GM21423 (cell line): Measurements from ENCODE around the gene TRIM2.

Experiments
- ATAC-seq: cut with Tn5 transposase; IDR thresholded peaks from one replicate; pipeline ENCODE4 v1.9.1; 2021; ENCODE audit warnings: mild to moderate bottlenecking, moderate library complexity; ENCODE audit not compliant: unreplicated experiment

The TRIM2 gene

GRCh38 chr4:153221783-153222706 is 17.8 kb downstream of the TRIM2 start:
- ATAC-seq, result peak; percentile 27

DNA sequence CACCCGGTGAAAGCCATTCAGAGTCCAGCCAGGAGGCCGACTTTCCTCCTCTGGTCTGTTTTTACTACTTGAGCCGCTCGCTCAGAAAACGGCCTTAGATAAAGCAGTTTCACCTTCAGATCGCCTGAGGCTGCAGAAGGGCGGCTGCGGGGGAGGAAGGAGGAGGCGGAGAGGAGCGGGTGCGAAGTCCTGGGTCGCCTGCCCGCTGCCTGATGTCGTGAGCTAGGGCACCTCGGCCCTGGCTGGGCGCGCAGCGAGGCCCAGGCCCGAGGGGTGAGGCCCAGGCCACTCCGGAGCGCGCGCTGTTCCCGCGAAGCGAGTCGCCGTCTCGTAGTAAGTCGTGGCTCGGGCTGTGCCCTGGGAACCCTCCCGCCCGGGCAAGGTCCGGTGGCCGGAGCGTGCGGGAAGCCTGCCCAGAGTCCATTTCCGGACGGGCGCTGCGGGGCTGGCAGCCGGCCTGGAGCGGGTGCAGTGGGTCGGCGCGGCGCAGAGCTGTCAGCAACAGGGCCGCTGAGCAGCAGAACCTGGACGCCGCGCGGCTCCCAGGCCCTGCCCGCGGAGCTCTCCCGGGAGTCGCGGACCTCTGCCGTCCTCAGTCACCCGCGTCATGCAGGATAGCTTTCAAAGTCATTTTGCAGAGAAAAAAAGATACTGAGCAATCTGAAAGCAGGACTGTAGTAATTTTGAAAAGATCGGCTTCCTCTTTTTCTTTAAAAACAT is 18.6 kb downstream of the TRIM2 start:
- peak; percentile 48 for ATAC-seq

DNA sequence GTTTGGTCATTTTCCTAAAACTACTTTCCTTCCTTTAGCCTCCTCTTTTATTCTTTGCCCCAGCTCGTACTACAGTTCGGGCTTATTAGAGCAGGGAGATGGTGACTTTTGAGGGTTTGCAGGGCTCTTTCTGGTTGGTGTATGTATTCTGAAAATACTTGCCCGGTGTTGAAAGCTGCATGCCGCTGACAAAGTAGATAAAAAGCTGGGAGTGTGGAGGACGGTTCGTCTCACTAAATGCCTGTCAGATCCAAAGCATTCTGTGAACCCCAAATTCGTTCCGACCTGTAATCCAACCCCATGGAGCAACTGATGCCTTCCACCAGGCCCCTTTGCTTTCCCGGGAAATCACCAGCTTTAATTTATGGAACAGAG is 19.2 kb downstream of the TRIM2 start:
- ATAC-seq, result no peak

- no peak for ATAC-seq
These were observed 19.7 kb downstream of the TRIM2 start for GRCh38 chr4:153223930-153224329.

DNA sequence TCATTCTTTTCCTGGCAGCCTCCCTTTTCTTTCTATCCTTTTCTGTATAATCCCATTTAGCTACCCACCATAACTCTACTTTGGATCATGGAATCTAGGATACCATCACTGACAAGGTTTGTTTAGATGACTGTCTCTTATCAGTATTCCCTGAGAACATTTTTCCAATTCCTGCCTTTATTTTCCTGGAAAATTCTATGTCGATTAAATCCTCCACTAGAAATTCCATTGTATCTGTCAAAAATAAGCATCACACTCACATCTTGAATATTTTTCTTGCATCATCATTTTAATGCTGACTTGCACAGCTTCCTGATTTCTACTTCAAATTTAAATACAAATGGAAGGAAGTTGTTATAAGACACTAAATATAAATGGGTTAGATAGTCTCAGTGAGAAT is 20.2 kb downstream of the TRIM2 start:
- ATAC-seq, result no peak

GRCh38 chr4:153227469-153228075 is 23.3 kb downstream of the TRIM2 start:
- no peak for ATAC-seq

DNA sequence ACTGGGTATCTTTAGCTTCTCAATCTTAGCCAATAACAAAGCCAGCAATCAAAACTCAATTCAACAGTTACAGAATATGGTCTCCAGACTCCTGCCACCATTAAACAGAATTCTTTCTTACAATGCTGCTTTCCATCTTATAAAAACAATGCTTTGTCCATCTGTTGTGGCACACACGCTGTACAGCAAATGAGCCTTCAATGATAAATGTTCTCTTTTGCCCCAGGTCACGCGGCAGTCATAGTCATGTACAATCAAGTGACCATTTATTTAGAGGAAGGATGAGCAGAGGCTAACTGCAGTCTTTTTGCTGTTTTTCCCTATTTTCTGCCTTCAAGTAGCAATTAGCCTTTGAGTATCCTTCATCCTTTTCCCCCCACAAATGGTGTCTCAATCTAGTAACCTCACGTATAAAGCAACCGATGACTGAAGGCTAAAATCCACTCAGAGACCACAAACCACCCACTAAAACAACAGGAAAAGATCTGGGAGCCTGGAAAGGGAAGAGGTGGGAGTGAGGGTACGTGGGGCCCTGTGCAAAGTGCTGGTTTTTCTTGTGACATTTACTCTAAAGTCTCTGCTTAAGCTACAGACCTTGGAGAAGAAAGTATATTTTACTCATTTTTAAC is 24.4 kb downstream of the TRIM2 start:
- ATAC-seq, result no peak

DNA sequence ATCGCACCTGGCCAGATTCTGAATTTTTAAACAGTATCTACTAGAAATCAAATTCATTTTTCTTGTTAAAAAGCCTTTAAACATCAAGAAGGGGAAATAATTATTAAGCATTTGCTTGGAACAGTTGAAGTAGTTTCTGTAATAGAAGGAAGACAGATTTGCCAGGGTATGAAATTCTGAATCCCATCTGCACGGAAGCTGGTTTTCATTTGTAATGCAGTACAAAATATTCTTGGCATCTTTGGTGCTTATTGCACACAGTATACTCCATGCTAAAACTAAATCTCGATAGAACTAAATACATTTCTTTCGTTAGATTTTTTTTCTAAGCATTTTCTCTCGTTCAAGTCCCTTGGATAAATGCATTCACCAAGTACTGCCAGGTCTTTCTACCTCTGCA is 25.3 kb downstream of the TRIM2 start:
- ATAC-seq, result no peak

GRCh38 chr4:153232768-153233167 is 28.5 kb downstream of the TRIM2 start:
- ATAC-seq, result no peak

- ATAC-seq, result no peak
These were observed 29.6 kb downstream of the TRIM2 start for GRCh38 chr4:153233761-153234371.

- no peak for ATAC-seq
These were observed 30.6 kb downstream of the TRIM2 start for GRCh38 chr4:153234885-153235284.

DNA sequence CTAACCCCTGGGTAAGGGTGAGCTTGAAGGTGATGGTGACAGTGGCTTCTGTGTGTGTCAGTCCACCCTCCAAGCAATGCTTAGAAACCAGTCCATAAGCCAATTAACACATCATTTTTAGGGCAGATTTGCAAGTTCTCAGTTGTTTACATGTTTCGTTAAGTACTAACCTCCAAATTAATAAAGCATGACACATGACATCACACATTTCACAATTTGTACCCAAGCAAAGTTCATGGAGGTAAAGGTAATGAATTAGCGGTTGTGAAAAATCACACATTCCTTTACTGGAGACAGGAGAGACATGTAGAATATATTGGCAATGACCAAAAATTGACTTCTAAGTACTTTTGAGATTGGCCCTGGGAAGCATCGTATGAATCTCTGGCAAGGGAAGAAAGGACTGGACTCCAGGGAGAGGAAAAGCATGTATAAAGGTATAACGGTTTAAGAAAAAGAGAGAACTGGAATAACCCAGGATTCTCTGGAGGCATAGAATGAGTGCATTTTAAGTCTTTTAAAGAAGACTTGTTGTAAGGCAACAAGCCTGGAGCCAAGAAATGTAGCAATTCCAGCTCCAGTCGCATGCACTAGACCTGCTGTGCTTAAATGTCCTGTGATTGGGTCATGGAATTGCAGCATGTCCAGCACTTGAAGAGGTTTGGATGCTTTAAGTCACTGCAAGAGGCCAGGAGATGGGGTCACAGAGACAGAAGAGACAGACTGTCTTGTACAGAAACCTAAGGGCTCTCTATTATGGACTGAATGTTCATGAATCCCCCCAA is 34.1 kb downstream of the TRIM2 start:
- no peak for ATAC-seq

- ATAC-seq, result no peak
These were observed 35.2 kb downstream of the TRIM2 start for GRCh38 chr4:153239409-153239808.

- no peak for ATAC-seq
These were observed 37.1 kb downstream of the TRIM2 start for GRCh38 chr4:153241295-153241694.

- ATAC-seq, result peak; percentile 46
These were observed 38.0 kb downstream of the TRIM2 start for GRCh38 chr4:153241970-153242838.

GRCh38 chr4:153242839-153243324 is 38.6 kb downstream of the TRIM2 start:
- no peak for ATAC-seq

GRCh38 chr4:153243468-153243867 is 39.2 kb downstream of the TRIM2 start:
- ATAC-seq, result no peak

- no peak for ATAC-seq
These were observed 40.7 kb downstream of the TRIM2 start for GRCh38 chr4:153244969-153245368.

GRCh38 chr4:153245775-153246174 is 41.5 kb downstream of the TRIM2 start:
- no peak for ATAC-seq
